PC-9 (cell line): ENCODE data around the gene UCN2. TPM values are rescaled to one million over a fixed set of nuclear protein-coding genes. Genes with fewer than 3 reads are reported as not detected.
A peak's percentile ranks its signal among the peaks of the same experiment; 100 is the strongest.

Experiments used
- BruUV-seq: library from RNA; stranded (reverse); fragments of 400-500 nt; replicated peaks from 2 replicates; lab custom pipeline; 2021; lab: Mats Ljungman, UMichigan
- CTCF ChIA-PET: fragments of 300-600 bp; sonication (Branson Sonifier 250); formaldehyde crosslinking; loops from one replicate; lab custom pipeline; 2022; ENCODE audit warnings: antibody characterized with exemption; lab: Charles Lee
- POLR2A ChIA-PET: fragments of 300-600 bp; sonication (Branson Sonifier 250); formaldehyde crosslinking; loops from one replicate; lab custom pipeline; 2022; ENCODE audit warnings: antibody characterized with exemption; ENCODE audit not compliant: unreplicated experiment; lab: Charles Lee
- DNase-seq, 2 experiments: peaks; one replicate each; pipeline versions ENCODE4 v3.0.0 to v3.0.0-alpha.2; 2015 to 2022; ENCODE audit warnings: mixed read lengths in 1 of 2
- H2AFZ ChIP-seq: fragments of 200-600 bp; sonication (generic); 2 replicates; pipeline ENCODE4 v1.8.1; 2017; ENCODE audit warnings: antibody characterized with exemption
- H3F3A ChIP-seq: fragments of 200-600 bp; sonication (generic); 2 replicates; pipeline ENCODE4 v1.8.1; 2017; ENCODE audit warnings: antibody characterized with exemption, mild to moderate bottlenecking, low read depth; ENCODE audit not compliant: insufficient read depth
- H3K27ac ChIP-seq: fragments of 200-600 bp; sonication (generic); 2 replicates; pipeline ENCODE4 v1.6.1; 2016; ENCODE audit warnings: mixed run types
- H3K27me3 ChIP-seq: fragments of 200-600 bp; sonication (generic); 2 replicates; pipeline ENCODE4 v1.6.1; 2016; ENCODE audit warnings: low read depth, mixed run types; ENCODE audit not compliant: insufficient read depth
- H3K36me3 ChIP-seq: fragments of 200-600 bp; sonication (generic); 2 replicates; pipeline ENCODE4 v1.6.1; 2016; ENCODE audit warnings: low read depth, mixed run types
- H3K4me1 ChIP-seq: fragments of 200-600 bp; sonication (generic); replicated peaks from 2 replicates; pipeline ENCODE4 v1.6.1; 2016; ENCODE audit warnings: mixed run types; ENCODE audit not compliant: insufficient read depth
- H3K4me2 ChIP-seq: fragments of 200-600 bp; sonication (generic); 2 replicates; pipeline ENCODE4 v1.6.1; 2017; ENCODE audit warnings: mixed run types
- H3K4me3 ChIP-seq: fragments of 200-600 bp; sonication (generic); 2 replicates; pipeline ENCODE4 v1.6.1; 2016; ENCODE audit warnings: mixed run types
- H3K79me2 ChIP-seq: fragments of 200-600 bp; sonication (generic); 2 replicates; pipeline ENCODE4 v1.6.1; 2017; ENCODE audit warnings: low read depth, mixed run types
- H3K9me2 ChIP-seq: fragments of 200-600 bp; sonication (generic); 2 replicates; pipeline ENCODE4 v1.8.1; 2017; ENCODE audit warnings: mild to moderate bottlenecking; ENCODE audit not compliant: insufficient read depth
- H3K9me3 ChIP-seq: fragments of 200-600 bp; sonication (generic); 2 replicates; pipeline ENCODE4 v1.8.1; 2016; ENCODE audit warnings: low read depth; ENCODE audit not compliant: insufficient read depth
- H4K20me1 ChIP-seq: fragments of 200-600 bp; sonication (generic); 2 replicates; pipeline ENCODE4 v1.8.1; 2017; ENCODE audit not compliant: insufficient read depth
- CTCF ChIP-seq: fragments of 200-600 bp; sonication (generic); conservative IDR thresholded peaks from 2 replicates; pipeline ENCODE4 v1.6.1; 2017; ENCODE audit warnings: mixed run types, antibody characterized with exemption, mild to moderate bottlenecking, moderate library complexity
- EZH2 ChIP-seq: fragments of 200-600 bp; sonication (generic); IDR thresholded peaks from 2 replicates; pipeline ENCODE4 v1.8.0; 2017; ENCODE audit warnings: antibody characterized with exemption, low read depth
- intact Hi-C: fragments of 100-400 bp; cut with micrococcal nuclease; formaldehyde crosslinking; loops from one replicate; pipeline ENCODE4 v1.10.0; 2022; ENCODE audit not compliant: unreplicated experiment
- total RNA-seq: library from RNA; stranded (reverse); gene quantifications from 2 replicates; pipeline ENCODE4 v1.2.3, GENCODE V29; 2021

The UCN2 gene
- total RNA-seq, 1 experiment from 2014 or later: 2.8 TPM

GRCh38 chr3:48561045-48561736, 2.4 kb downstream of the UCN2 start:
- no peaks in the 10 kb centered on the region for H3K79me2 ChIP-seq
- no peaks in the 10 kb centered on the region for H3K9me3 ChIP-seq
- H4K20me1 ChIP-seq: no peaks in the 10 kb centered on the region
- no peak overlapping the region for H3K4me2 ChIP-seq
- H3K27me3 ChIP-seq: no peaks in the 10 kb centered on the region
- no peak overlapping the region for H3K4me3 ChIP-seq
- ChIA-PET CTCF (interaction anchor here (0.6 kb wide), 2 partner anchors 276 to 763 kb away, joined by 4 to 5 read pairs; no protein-coding TSS in a partner anchor), POLR2A (no interaction called here)
- BruUV-seq: no TSS peak
- TF ChIP-seq EZH2: no peak
- no peak for TF ChIP-seq CTCF
- peak in 1 of 2 experiments; percentile 25 for DNase-seq
- no peak overlapping the region for H3K27ac ChIP-seq
- H2AFZ ChIP-seq: no peak overlapping the region
- H3F3A ChIP-seq: peaks cover 20% of the 10 kb centered on the region; the same call in 1 of the 2 replicates
- H3K9me2 ChIP-seq: no peaks in the 10 kb centered on the region
- H3K36me3 ChIP-seq: no peaks in the 10 kb centered on the region
- peaks cover 27% of the 10 kb centered on the region for H3K4me1 ChIP-seq
- intact Hi-C loops: no loop called here

GRCh38 chr3:48560648-48561018, 2.9 kb downstream of the UCN2 start:
- Histone ChIP-seq H3K4me2 (no peak overlapping the region), H3K27me3 (no peaks in the 10 kb centered on the region), H3K9me2 (no peaks in the 10 kb centered on the region), H3K79me2 (no peaks in the 10 kb centered on the region), H4K20me1 (no peaks in the 10 kb centered on the region), H3K36me3 (no peaks in the 10 kb centered on the region), H3F3A (peaks cover 20% of the 10 kb centered on the region; the same call in 1 of the 2 replicates), H2AFZ (no peak overlapping the region), H3K4me1 (peaks cover 27% of the 10 kb centered on the region), H3K27ac (no peak overlapping the region), H3K4me3 (no peak overlapping the region), H3K9me3 (no peaks in the 10 kb centered on the region)
- intact Hi-C loops: no loop called here
- DNase-seq: no peak
- CTCF ChIA-PET: interaction anchor here (0.6 kb wide), 2 partner anchors 275 to 763 kb away, joined by 4 to 5 read pairs; no protein-coding TSS in a partner anchor
- POLR2A ChIA-PET: no interaction called here
- BruUV-seq: no TSS peak
- no peak for TF ChIP-seq EZH2
- no peak for TF ChIP-seq CTCF

- no peaks in the 10 kb centered on the region for H3K36me3 ChIP-seq
- no peak overlapping the region for H3K27ac ChIP-seq
- no peaks in the 10 kb centered on the region for H3K9me3 ChIP-seq
- BruUV-seq: no TSS peak
- ChIA-PET POLR2A (interaction anchor here (0.6 kb wide), 1 partner anchor 24 kb away, joined by 7 read pairs; no protein-coding TSS in a partner anchor), CTCF (interaction anchor here (0.6 to 0.7 kb wide), 4 partner anchors 122 to 431 kb away, joined by 3 to 4 read pairs (median 4); partner anchors contain the start of gene P4HTM)
- DNase-seq: peak in 1 of 2 experiments; percentile 52
- H3K4me2 ChIP-seq: peak overlapping the region; percentile 79
- H3K27me3 ChIP-seq: no peaks in the 10 kb centered on the region
- H3K4me3 ChIP-seq: no peak overlapping the region
- peaks cover 17% of the 10 kb centered on the region; the same call in 1 of the 2 replicates for H3F3A ChIP-seq
- intact Hi-C loops: loop anchor here (1.0 to 5.0 kb wide), 6 partner anchors 76 to 291 kb away; partner anchors contain the start of genes ATRIP, NCKIPSD and SLC26A6
- no peak overlapping the region for H2AFZ ChIP-seq
- H3K79me2 ChIP-seq: no peaks in the 10 kb centered on the region
- peaks cover 21% of the 10 kb centered on the region for H3K4me1 ChIP-seq
- no peak for TF ChIP-seq EZH2
- peak; percentile 52; the same call in 1 of the 2 replicates for TF ChIP-seq CTCF
- no peaks in the 10 kb centered on the region for H3K9me2 ChIP-seq
- H4K20me1 ChIP-seq: no peaks in the 10 kb centered on the region
Observed at GRCh38 chr3:48558493-48559134, 5.0 kb downstream of the UCN2 start.
